Measurements from ENCODE around the gene HOXA3.

- TF ChIP-seq CTCF (IDR thresholded peaks at IDR 0.05) (no peak), POLR2AphosphoS5 (IDR thresholded peaks at IDR 0.05) (no peak), POLR2A (IDR thresholded peaks at IDR 0.05) (no peak), EP300 (IDR thresholded peaks at IDR 0.05) (no peak)
Observed at GRCh38 chr7:27078616-27079233, 73.7 kb downstream of the HOXA3 start.

All from gastroesophageal sphincter (tissue), 3 donors.